GM19099 (cell line): ENCODE results near the gene SHISAL2B.

Source experiments
- POLR2A ChIP-seq: IDR thresholded peaks from 3 replicates; pipeline ENCODE4 v1.6.1; 2011; ENCODE audit warnings: low read depth; ENCODE audit not compliant: insufficient read length; ENCODE audit errors: extremely low read depth

SHISAL2B gene

DNA sequence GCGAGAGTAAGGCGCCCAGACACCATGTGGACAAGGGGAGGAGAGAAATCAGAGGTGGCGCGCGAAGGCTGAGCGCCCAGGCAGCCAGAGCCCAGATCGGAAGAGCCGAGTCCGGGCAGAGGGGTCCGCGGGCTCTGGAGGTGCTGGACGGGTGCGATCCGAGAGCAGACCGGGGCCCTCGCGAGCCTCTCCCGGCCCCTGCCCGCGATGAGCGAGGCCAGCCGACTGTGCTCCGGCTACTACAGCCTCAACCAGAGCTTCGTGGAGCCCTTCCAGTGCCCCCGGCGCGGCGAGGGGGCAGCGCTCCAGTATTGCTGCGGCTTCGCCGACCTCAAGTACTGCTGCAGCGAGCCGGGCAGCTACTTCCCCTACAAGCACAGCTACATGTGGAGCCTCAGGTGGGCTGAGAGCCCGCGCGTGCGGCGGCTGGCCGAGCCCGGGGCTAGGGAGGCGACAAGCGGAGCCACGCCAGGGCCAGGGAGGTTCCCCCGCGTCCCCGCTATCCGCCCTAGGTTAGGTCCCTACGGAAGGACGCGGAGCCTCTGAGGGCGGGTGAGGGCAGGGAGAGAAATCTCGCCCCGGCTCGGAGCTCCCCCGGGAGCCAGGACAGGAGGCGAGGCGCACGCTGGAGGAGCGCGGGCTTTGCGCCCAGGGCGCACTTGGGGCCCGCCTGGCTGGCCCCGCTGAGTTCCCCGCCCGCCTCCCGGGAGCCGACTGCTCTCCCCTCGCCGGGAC, at the start of gene SHISAL2B:
Gene SHISAL2B, plus strand, starts transcription at position 87 of the 735 bp plus-strand sequence. Its CDS starts 121 bp downstream, at position 208.
- TF ChIP-seq POLR2A: no peak

DNA sequence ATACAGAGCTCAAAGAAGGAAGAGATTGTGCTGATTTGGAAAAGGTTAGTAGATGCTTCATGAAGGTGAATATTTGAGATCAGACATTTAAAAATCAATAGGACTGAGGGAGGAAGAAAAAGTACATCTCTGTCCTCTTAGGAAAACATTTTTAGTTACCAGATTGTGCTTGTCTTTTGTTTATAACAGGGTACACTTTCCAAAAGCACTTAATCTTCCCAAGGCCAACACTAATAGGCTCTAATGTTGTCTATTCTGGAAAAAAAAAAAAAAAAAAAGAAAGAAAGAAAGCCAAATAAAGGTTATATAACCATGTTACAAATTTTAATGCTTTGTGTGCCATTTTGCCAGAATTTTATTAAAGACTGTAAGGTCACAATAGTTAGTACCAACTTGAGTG, 45.5 kb upstream of the SHISAL2B start:
- no peak for TF ChIP-seq POLR2A

- TF ChIP-seq POLR2A: no peak
These were observed 44.1 kb upstream of the SHISAL2B start for GRCh38 chr5:64646169-64646568.

DNA sequence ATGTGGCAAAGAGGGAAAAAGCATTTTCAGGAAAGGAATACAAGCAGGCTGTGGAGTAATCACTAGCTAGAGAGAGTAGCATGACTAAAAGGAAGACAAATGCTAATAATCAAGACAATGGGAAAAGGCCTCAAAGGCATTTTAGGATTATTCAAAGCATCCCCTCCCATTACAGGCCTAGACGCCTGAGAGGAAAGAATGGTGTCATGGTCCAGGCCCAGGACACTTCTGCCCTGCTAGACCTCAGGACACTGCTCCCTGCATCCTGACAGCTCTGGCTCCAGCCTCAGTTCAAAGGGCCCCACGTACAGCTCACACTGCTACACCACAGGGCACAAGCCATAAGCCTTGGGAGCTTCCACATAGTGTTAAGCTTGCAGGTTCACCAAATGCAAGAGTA, 40.8 kb upstream of the SHISAL2B start:
- TF ChIP-seq POLR2A: no peak

GRCh38 chr5:64653766-64654560, 36.3 kb upstream of the SHISAL2B start:
- no peak for TF ChIP-seq POLR2A

DNA sequence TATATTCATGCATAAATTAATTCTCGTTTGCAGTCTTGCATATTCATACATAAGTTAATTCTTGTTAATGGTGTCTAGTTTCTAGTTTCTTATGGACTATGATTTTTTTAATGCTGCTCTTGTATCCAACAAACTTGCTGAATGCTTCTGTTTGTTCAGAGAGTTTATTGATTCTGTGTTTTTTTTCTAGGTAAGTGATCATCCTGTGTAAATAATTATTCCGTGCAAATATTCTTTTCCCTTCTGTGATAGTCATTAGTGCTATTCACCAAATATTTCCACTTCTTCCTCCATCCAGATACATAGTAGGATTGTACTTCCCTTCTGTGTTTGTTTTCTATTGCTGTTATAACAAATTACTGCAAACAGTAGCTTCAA, 35.8 kb upstream of the SHISAL2B start:
- TF ChIP-seq POLR2A: no peak

DNA sequence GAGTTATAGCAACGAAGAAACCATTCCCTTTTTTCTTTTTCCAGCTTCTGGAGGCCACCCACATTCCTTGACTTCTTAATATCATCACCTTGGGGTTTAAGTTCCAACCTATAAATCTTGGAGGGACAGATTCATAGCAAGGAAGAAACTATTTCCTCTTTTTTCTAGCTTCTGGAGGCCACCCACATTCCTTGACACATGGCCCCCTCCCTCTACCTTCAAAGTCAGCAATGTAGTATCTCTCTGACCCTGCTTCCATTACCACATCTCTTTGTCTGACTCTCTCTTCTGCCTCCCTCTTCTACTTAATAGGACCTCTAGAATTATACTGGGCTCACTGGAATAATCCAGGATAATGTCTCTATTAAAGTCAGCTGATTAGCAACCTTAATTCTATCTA, 34.7 kb upstream of the SHISAL2B start:
- TF ChIP-seq POLR2A: no peak

DNA sequence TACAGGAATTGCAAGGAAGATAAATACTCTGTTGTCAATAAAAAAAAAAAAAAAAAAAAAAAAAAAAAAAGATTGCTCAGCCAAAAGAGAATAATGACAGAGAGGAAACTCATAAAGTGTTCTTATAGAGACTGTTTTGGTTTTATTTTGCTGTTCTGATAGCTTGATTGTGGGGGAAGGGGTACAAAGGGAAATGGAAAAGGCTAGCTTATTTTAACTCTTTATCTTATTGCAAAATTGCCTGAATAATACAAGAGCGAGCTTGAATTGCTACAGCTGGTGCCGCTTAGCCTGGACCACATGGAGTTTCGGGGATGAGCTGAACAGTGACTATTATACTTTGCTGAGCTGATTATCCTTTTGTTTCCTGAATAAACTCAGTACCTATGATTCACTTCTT, 31.0 kb upstream of the SHISAL2B start:
- no peak for TF ChIP-seq POLR2A

GRCh38 chr5:64665243-64665642, 25.1 kb upstream of the SHISAL2B start:
- TF ChIP-seq POLR2A: no peak

- TF ChIP-seq POLR2A: no peak
These were observed 24.2 kb upstream of the SHISAL2B start for GRCh38 chr5:64666078-64666477.

- TF ChIP-seq POLR2A: no peak
These were observed 23.2 kb upstream of the SHISAL2B start for GRCh38 chr5:64667068-64667467.

- TF ChIP-seq POLR2A: no peak
These were observed 20.0 kb upstream of the SHISAL2B start for GRCh38 chr5:64670277-64670676.

- TF ChIP-seq POLR2A: no peak
These were observed 18.6 kb upstream of the SHISAL2B start for GRCh38 chr5:64671678-64672077.

- TF ChIP-seq POLR2A: no peak
These were observed 11.9 kb upstream of the SHISAL2B start for GRCh38 chr5:64678374-64678773.

GRCh38 chr5:64680289-64680688, 10.0 kb upstream of the SHISAL2B start:
- TF ChIP-seq POLR2A: no peak

DNA sequence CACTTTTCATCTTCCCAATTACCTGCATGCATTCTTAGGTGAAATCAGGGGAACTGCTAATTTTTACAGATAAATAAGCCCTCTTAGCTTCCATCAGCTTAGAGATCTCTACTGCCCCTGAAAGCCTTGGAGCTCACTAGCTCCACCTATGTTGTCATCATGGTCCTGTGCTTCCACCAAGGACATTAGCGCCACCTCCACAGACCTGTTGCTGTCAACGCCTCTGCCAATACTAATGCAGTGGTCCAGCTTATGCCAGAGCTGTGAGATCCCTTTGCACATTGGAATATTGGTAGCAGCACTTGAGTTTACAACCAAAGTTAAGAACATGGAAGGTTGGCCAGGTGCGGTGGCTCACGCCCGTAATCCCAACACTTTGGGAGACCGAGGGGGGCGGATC, 7.7 kb upstream of the SHISAL2B start:
- TF ChIP-seq POLR2A: no peak
